GM06990 (cell line): Measurements from ENCODE around the gene TSGA10.
"Not testable (repeated sequence)": the region's sequence is repeated elsewhere in the genome, so short reads cannot be mapped to it uniquely, and the experiment has no call there.

Source experiments
- DNase-seq: peaks from one replicate; pipeline ENCODE4 v3.0.0-alpha.2; 2011; ENCODE audit not compliant: insufficient read length; ENCODE audit errors: extremely low read depth
- H3K27me3 ChIP-seq: replicated peaks from 2 replicates; pipeline ENCODE4 v1.6.0; 2011; ENCODE audit warnings: low read length; ENCODE audit not compliant: control insufficient read depth, insufficient read depth
- H3K36me3 ChIP-seq: 2 replicates; pipeline ENCODE4 v1.5.1; 2011; ENCODE audit warnings: low read length; ENCODE audit not compliant: control insufficient read depth, insufficient read depth
- H3K4me3 ChIP-seq: replicated peaks from 2 replicates; pipeline ENCODE4 v1.5.1; 2011; ENCODE audit warnings: low read depth, mild to moderate bottlenecking, control low read depth, low read length
- CTCF ChIP-seq: IDR thresholded peaks from 2 replicates; pipeline ENCODE4 v1.5.1; 2011; ENCODE audit warnings: low read length, control low read depth, mild to moderate bottlenecking, inconsistent platforms; ENCODE audit not compliant: insufficient read depth, poor library complexity, severe bottlenecking

Gene TSGA10

GRCh38 chr2:99154643-99155536 lies at the start of gene TSGA10, which contains the start of gene LIPT1:
TSGA10 (minus strand) TSS chr2:99154942; CDS start chr2:99109439, 45,503 bp downstream.
LIPT1 (plus strand) TSS chr2:99154967; CDS start chr2:99161958, 6,991 bp downstream.
- Histone ChIP-seq H3K27me3 (no peaks in the 10 kb centered on the region), H3K36me3 (no peaks in the 10 kb centered on the region), H3K4me3 (peak within 1 kb of the TSS; percentile 84)
- TF ChIP-seq CTCF = peak; percentile 14
- DNase-seq = peak; percentile 94

GRCh38 chr2:99201959-99202678 lies 47.4 kb upstream of the TSGA10 start:
- Histone ChIP-seq H3K36me3 (peaks cover 6% of the 10 kb centered on the region), H3K4me3 (no peak overlapping the region), H3K27me3 (no peaks in the 10 kb centered on the region)
- TF ChIP-seq CTCF = no peak
- DNase-seq = no peak

- H3K27me3 ChIP-seq = no peaks in the 10 kb centered on the region
- TF ChIP-seq CTCF = no peak
- peaks cover 6% of the 10 kb centered on the region for H3K36me3 ChIP-seq
- H3K4me3 ChIP-seq = no peak overlapping the region
- DNase-seq = no peak
Measured at GRCh38 chr2:99200076-99200800, 45.5 kb upstream of the TSGA10 start.

- DNase-seq = no peak
- H3K4me3 ChIP-seq = no peak overlapping the region
- TF ChIP-seq CTCF = no peak
- no peaks in the 10 kb centered on the region for H3K27me3 ChIP-seq
- H3K36me3 ChIP-seq = peaks cover 6% of the 10 kb centered on the region
Measured at GRCh38 chr2:99198103-99198841, 43.5 kb upstream of the TSGA10 start.

- not testable (repeated sequence) for H3K4me3 ChIP-seq, DNase-seq, H3K36me3 ChIP-seq, H3K27me3 ChIP-seq
Measured at GRCh38 chr2:99192364-99192763, 37.6 kb upstream of the TSGA10 start.
